Measurements from ENCODE around the gene GRB14. TPM values are rescaled to one million over a fixed set of nuclear protein-coding genes. Genes with fewer than 3 reads are reported as not detected.

Gene GRB14
- total RNA-seq, 1 donor from 2014 or later, result 5.8 TPM

- no peak for TF ChIP-seq CTCF (IDR thresholded peaks at IDR 0.05; ENCODE audit: unreplicated experiment)
- DNase-seq (ENCODE audit: low spot score), result no peak
- H3K27me3 Mint-ChIP-seq (ENCODE audit: unreplicated experiment), result no peaks in the 10 kb centered on the region
- no peak overlapping the region for H3K27ac Mint-ChIP-seq (ENCODE audit: unreplicated experiment)
- H3K36me3 Mint-ChIP-seq (ENCODE audit: low read depth, unreplicated experiment), result peaks cover 7% of the 10 kb centered on the region
- no peak overlapping the region for H3K4me3 Mint-ChIP-seq (ENCODE audit: unreplicated experiment)
- no peaks in the 10 kb centered on the region for H3K4me1 Mint-ChIP-seq (ENCODE audit: unreplicated experiment)
- no peaks in the 10 kb centered on the region for H3K9me3 Mint-ChIP-seq (ENCODE audit: unreplicated experiment)
These were observed 41.8 kb upstream of the GRB14 start for GRCh38 chr2:164662868-164663631.

GRCh38 chr2:164662066-164662465 is 40.8 kb upstream of the GRB14 start:
- no peaks in the 10 kb centered on the region for H3K9me3 Mint-ChIP-seq (ENCODE audit: unreplicated experiment)
- H3K4me1 Mint-ChIP-seq (ENCODE audit: unreplicated experiment), result no peaks in the 10 kb centered on the region
- H3K4me3 Mint-ChIP-seq (ENCODE audit: unreplicated experiment), result no peak overlapping the region
- peaks cover 12% of the 10 kb centered on the region for H3K36me3 Mint-ChIP-seq (ENCODE audit: low read depth, unreplicated experiment)
- H3K27me3 Mint-ChIP-seq (ENCODE audit: unreplicated experiment), result no peaks in the 10 kb centered on the region
- no peak for TF ChIP-seq CTCF (IDR thresholded peaks at IDR 0.05; ENCODE audit: unreplicated experiment)
- no peak for DNase-seq (ENCODE audit: low spot score)
- no peak overlapping the region for H3K27ac Mint-ChIP-seq (ENCODE audit: unreplicated experiment)

GRCh38 chr2:164661349-164661748 is 40.1 kb upstream of the GRB14 start:
- no peak for DNase-seq (ENCODE audit: low spot score)
- H3K27ac Mint-ChIP-seq (ENCODE audit: unreplicated experiment), result no peak overlapping the region
- H3K9me3 Mint-ChIP-seq (ENCODE audit: unreplicated experiment), result no peaks in the 10 kb centered on the region
- no peaks in the 10 kb centered on the region for H3K27me3 Mint-ChIP-seq (ENCODE audit: unreplicated experiment)
- H3K4me1 Mint-ChIP-seq (ENCODE audit: unreplicated experiment), result no peaks in the 10 kb centered on the region
- no peak for TF ChIP-seq CTCF (IDR thresholded peaks at IDR 0.05; ENCODE audit: unreplicated experiment)
- H3K36me3 Mint-ChIP-seq (ENCODE audit: low read depth, unreplicated experiment), result peaks cover 12% of the 10 kb centered on the region
- no peak overlapping the region for H3K4me3 Mint-ChIP-seq (ENCODE audit: unreplicated experiment)

GRCh38 chr2:164657129-164657528 is 35.8 kb upstream of the GRB14 start:
- Mint-ChIP-seq H3K4me1 (ENCODE audit: unreplicated experiment) (no peaks in the 10 kb centered on the region), H3K27ac (ENCODE audit: unreplicated experiment) (no peak overlapping the region), H3K9me3 (ENCODE audit: unreplicated experiment) (no peaks in the 10 kb centered on the region), H3K4me3 (ENCODE audit: unreplicated experiment) (no peak overlapping the region), H3K36me3 (ENCODE audit: low read depth, unreplicated experiment) (peaks cover 12% of the 10 kb centered on the region), H3K27me3 (ENCODE audit: unreplicated experiment) (no peaks in the 10 kb centered on the region)
- no peak for DNase-seq (ENCODE audit: low spot score)
- no peak for TF ChIP-seq CTCF (IDR thresholded peaks at IDR 0.05; ENCODE audit: unreplicated experiment)

GRCh38 chr2:164655750-164656149 is 34.5 kb upstream of the GRB14 start:
- Mint-ChIP-seq H3K36me3 (ENCODE audit: low read depth, unreplicated experiment) (peaks cover 12% of the 10 kb centered on the region), H3K27me3 (ENCODE audit: unreplicated experiment) (no peaks in the 10 kb centered on the region), H3K4me3 (ENCODE audit: unreplicated experiment) (no peak overlapping the region), H3K4me1 (ENCODE audit: unreplicated experiment) (no peaks in the 10 kb centered on the region), H3K27ac (ENCODE audit: unreplicated experiment) (no peak overlapping the region), H3K9me3 (ENCODE audit: unreplicated experiment) (peaks cover 2% of the 10 kb centered on the region)
- no peak for DNase-seq (ENCODE audit: low spot score)
- TF ChIP-seq CTCF (IDR thresholded peaks at IDR 0.05; ENCODE audit: unreplicated experiment), result no peak
